Measurements from ENCODE around the gene KCNQ1.

Gene KCNQ1

GRCh38 chr11:2663915-2664314, 219.1 kb downstream of the KCNQ1 start:
- TF ChIP-seq CSDC2 (CRISPR knock-in tag; IDR thresholded peaks at IDR 0.05) (no peak), ZFP30 (CRISPR knock-in tag; IDR thresholded peaks at IDR 0.05) (no peak), BACH2 (CRISPR knock-in tag; IDR thresholded peaks at IDR 0.05; ENCODE audit: borderline replicate concordance) (no peak), ISL1 (CRISPR knock-in tag; IDR thresholded peaks at IDR 0.05) (no peak), ZNF565 (CRISPR knock-in tag; conservative IDR thresholded peaks at IDR 0.05; ENCODE audit: low read depth) (no peak), ZNF8 (CRISPR knock-in tag; IDR thresholded peaks at IDR 0.05) (no peak), SNAI2 (CRISPR knock-in tag; IDR thresholded peaks at IDR 0.05) (no peak), GLIS3 (CRISPR knock-in tag; IDR thresholded peaks at IDR 0.05) (no peak), PPARA (CRISPR knock-in tag; IDR thresholded peaks at IDR 0.05; ENCODE audit: borderline replicate concordance) (no peak), ZC3H10 (CRISPR knock-in tag; IDR thresholded peaks at IDR 0.05) (no peak), CREB5 (CRISPR knock-in tag; IDR thresholded peaks at IDR 0.05; ENCODE audit: low read depth) (no peak), TSHZ2 (CRISPR knock-in tag; IDR thresholded peaks at IDR 0.05) (no peak), TOX (CRISPR knock-in tag; IDR thresholded peaks at IDR 0.05; ENCODE audit: borderline replicate concordance) (no peak), ZNF70 (CRISPR knock-in tag; IDR thresholded peaks at IDR 0.05) (no peak), ARNTL (CRISPR knock-in tag; IDR thresholded peaks at IDR 0.05; ENCODE audit: borderline replicate concordance, low read depth) (no peak), OSR1 (CRISPR knock-in tag; IDR thresholded peaks at IDR 0.05) (no peak), RARB (CRISPR knock-in tag; IDR thresholded peaks at IDR 0.05) (no peak)
- TF ChIP-seq, protein P1, sequence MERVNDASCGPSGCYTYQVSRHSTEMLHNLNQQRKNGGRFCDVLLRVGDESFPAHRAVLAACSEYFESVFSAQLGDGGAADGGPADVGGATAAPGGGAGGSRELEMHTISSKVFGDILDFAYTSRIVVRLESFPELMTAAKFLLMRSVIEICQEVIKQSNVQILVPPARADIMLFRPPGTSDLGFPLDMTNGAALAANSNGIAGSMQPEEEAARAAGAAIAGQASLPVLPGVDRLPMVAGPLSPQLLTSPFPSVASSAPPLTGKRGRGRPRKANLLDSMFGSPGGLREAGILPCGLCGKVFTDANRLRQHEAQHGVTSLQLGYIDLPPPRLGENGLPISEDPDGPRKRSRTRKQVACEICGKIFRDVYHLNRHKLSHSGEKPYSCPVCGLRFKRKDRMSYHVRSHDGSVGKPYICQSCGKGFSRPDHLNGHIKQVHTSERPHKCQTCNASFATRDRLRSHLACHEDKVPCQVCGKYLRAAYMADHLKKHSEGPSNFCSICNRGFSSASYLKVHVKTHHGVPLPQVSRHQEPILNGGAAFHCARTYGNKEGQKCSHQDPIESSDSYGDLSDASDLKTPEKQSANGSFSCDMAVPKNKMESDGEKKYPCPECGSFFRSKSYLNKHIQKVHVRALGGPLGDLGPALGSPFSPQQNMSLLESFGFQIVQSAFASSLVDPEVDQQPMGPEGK (CRISPR knock-in tag; IDR thresholded peaks at IDR 0.05; ENCODE audit: borderline replicate concordance), result no peak
- ATAC-seq, result no peak

- TF ChIP-seq TCF4 (CRISPR knock-in tag; IDR thresholded peaks at IDR 0.05; ENCODE audit: borderline replicate concordance) (no peak), OSR1 (CRISPR knock-in tag; IDR thresholded peaks at IDR 0.05) (no peak), ARNTL (CRISPR knock-in tag; IDR thresholded peaks at IDR 0.05; ENCODE audit: borderline replicate concordance, low read depth) (no peak)
- ATAC-seq, result no peak
Observed at GRCh38 chr11:2664376-2664775, 219.6 kb downstream of the KCNQ1 start.

GRCh38 chr11:2664791-2665525, 220.2 kb downstream of the KCNQ1 start:
- TF ChIP-seq PPARA (CRISPR knock-in tag; IDR thresholded peaks at IDR 0.05; ENCODE audit: borderline replicate concordance) (no peak), GLIS3 (CRISPR knock-in tag; IDR thresholded peaks at IDR 0.05) (no peak), ARNTL (CRISPR knock-in tag; IDR thresholded peaks at IDR 0.05; ENCODE audit: borderline replicate concordance, low read depth) (no peak), RARB (CRISPR knock-in tag; IDR thresholded peaks at IDR 0.05) (no peak), CREB5 (CRISPR knock-in tag; IDR thresholded peaks at IDR 0.05; ENCODE audit: low read depth) (no peak), TSHZ2 (CRISPR knock-in tag; IDR thresholded peaks at IDR 0.05) (no peak), OSR1 (CRISPR knock-in tag; IDR thresholded peaks at IDR 0.05) (no peak), ZNF70 (CRISPR knock-in tag; IDR thresholded peaks at IDR 0.05) (no peak), ZFP30 (CRISPR knock-in tag; IDR thresholded peaks at IDR 0.05) (no peak), SNAI2 (CRISPR knock-in tag; IDR thresholded peaks at IDR 0.05) (no peak), ZC3H10 (CRISPR knock-in tag; IDR thresholded peaks at IDR 0.05) (no peak), BACH2 (CRISPR knock-in tag; IDR thresholded peaks at IDR 0.05; ENCODE audit: borderline replicate concordance) (no peak), ZNF565 (CRISPR knock-in tag; conservative IDR thresholded peaks at IDR 0.05; ENCODE audit: low read depth) (no peak)
- TF ChIP-seq, protein P2, sequence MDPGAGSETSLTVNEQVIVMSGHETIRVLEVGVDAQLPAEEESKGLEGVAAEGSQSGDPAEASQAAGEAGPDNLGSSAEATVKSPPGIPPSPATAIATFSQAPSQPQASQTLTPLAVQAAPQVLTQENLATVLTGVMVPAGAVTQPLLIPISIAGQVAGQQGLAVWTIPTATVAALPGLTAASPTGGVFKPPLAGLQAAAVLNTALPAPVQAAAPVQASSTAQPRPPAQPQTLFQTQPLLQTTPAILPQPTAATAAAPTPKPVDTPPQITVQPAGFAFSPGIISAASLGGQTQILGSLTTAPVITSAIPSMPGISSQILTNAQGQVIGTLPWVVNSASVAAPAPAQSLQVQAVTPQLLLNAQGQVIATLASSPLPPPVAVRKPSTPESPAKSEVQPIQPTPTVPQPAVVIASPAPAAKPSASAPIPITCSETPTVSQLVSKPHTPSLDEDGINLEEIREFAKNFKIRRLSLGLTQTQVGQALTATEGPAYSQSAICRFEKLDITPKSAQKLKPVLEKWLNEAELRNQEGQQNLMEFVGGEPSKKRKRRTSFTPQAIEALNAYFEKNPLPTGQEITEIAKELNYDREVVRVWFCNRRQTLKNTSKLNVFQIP (CRISPR knock-in tag; IDR thresholded peaks at IDR 0.05; ENCODE audit: borderline replicate concordance, low read depth), result no peak
- ATAC-seq, result no peak

Measured in SK-N-SH treated with all-trans-retinoic acid at 6 μM for 48 hours (cell line).